PC-3 (cell line): ENCODE data around the gene UNC13C.

ENCODE experiments used
- EZH2 ChIP-seq: fragments of 300-600 bp; sonication (generic); IDR thresholded peaks from one replicate; pipeline ENCODE4 v1.6.1; 2017; ENCODE audit warnings: antibody characterized with exemption, mild to moderate bottlenecking, low read length; ENCODE audit not compliant: unreplicated experiment
- TF ChIP-seq, protein P1 (sequence below): fragments of 300-600 bp; sonication (generic); conservative IDR thresholded peaks from 2 replicates; pipeline ENCODE4 v1.5.1; 2017; ENCODE audit warnings: antibody characterized with exemption, low read depth, mild to moderate bottlenecking, low read length

DNA sequence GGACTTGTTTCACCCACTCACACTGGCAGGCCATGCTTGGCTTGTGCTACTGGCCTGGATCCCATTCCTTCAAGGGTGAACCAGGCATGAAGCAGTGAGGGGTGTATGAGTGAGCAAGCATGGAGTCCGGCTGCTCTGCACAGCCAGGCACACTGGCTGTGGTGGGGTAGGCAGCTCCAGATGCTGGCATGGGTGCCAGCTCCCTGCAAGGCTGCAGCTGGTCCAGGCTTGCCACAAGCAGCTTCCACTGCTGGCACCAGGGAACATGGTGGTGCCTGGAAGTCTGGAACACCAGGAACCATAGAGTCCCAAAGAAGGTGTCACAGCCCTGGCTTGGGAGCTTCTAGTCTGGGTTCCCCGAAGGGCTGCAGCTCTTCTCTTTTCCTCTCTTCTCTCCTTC is 395.1 kb downstream of the UNC13C start:
- TF ChIP-seq, protein P1, sequence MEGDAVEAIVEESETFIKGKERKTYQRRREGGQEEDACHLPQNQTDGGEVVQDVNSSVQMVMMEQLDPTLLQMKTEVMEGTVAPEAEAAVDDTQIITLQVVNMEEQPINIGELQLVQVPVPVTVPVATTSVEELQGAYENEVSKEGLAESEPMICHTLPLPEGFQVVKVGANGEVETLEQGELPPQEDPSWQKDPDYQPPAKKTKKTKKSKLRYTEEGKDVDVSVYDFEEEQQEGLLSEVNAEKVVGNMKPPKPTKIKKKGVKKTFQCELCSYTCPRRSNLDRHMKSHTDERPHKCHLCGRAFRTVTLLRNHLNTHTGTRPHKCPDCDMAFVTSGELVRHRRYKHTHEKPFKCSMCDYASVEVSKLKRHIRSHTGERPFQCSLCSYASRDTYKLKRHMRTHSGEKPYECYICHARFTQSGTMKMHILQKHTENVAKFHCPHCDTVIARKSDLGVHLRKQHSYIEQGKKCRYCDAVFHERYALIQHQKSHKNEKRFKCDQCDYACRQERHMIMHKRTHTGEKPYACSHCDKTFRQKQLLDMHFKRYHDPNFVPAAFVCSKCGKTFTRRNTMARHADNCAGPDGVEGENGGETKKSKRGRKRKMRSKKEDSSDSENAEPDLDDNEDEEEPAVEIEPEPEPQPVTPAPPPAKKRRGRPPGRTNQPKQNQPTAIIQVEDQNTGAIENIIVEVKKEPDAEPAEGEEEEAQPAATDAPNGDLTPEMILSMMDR, result no peak
- no peak for TF ChIP-seq EZH2
